ENCODE results near the gene DAPK3. TPM values are rescaled to one million over a fixed set of nuclear protein-coding genes. Genes with fewer than 3 reads are reported as not detected.
A peak's percentile ranks its signal among the peaks of the same experiment; 100 is the strongest.

DAPK3 gene
- total and polyA plus RNA-seq, 4 donors, result 61.9 to 93.9 (median 79.4) TPM

GRCh38 chr19:3986260-3987041 is 15.6 kb upstream of the DAPK3 start:
- Histone ChIP-seq H3K4me3 (no peak overlapping the region), H3K36me3 (ENCODE audit: control insufficient read depth in 4 of 4, insufficient read depth in 4 of 4, low read length in 4 of 4) (peaks cover 10 to 35% (median 24%) of the 10 kb centered on the region in 4 donors), H3K27me3 (ENCODE audit: control insufficient read depth in 3 of 3, insufficient read depth in 3 of 3, low read length in 2 of 3) (peaks cover 0 to 2% (median 0%) of the 10 kb centered on the region in 3 donors), H3K9ac (ENCODE audit: insufficient read depth in 1 of 2, low read length in 2 of 2) (no peak overlapping the region), H3K27ac (ENCODE audit: low read depth in 1 of 2, low read length in 1 of 2) (peak overlapping the region; percentile 37 to 60), H3K9me3 (ENCODE audit: control insufficient read depth in 4 of 4, insufficient read depth in 3 of 4, low read length in 3 of 4) (no peaks in the 10 kb centered on the region), H3K4me1 (ENCODE audit: control insufficient read depth in 5 of 5, insufficient read depth in 5 of 5, low read length in 5 of 5) (peaks cover 0 to 25% (median 13%) of the 10 kb centered on the region in 5 donors)
- TF ChIP-seq, protein P1, sequence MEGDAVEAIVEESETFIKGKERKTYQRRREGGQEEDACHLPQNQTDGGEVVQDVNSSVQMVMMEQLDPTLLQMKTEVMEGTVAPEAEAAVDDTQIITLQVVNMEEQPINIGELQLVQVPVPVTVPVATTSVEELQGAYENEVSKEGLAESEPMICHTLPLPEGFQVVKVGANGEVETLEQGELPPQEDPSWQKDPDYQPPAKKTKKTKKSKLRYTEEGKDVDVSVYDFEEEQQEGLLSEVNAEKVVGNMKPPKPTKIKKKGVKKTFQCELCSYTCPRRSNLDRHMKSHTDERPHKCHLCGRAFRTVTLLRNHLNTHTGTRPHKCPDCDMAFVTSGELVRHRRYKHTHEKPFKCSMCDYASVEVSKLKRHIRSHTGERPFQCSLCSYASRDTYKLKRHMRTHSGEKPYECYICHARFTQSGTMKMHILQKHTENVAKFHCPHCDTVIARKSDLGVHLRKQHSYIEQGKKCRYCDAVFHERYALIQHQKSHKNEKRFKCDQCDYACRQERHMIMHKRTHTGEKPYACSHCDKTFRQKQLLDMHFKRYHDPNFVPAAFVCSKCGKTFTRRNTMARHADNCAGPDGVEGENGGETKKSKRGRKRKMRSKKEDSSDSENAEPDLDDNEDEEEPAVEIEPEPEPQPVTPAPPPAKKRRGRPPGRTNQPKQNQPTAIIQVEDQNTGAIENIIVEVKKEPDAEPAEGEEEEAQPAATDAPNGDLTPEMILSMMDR (IDR thresholded peaks at IDR 0.05; ENCODE audit: control extremely low read depth, extremely low read depth), result peak; percentile 60
- peak; percentile 67 to 85 (median 85) for DNase-seq
- ATAC-seq (ENCODE audit: insufficient read depth, low FRiP score), result no peak
- WGBS, 2 donors, result 3% methylated on average over 21 of the region's 21 CpGs

DNA sequence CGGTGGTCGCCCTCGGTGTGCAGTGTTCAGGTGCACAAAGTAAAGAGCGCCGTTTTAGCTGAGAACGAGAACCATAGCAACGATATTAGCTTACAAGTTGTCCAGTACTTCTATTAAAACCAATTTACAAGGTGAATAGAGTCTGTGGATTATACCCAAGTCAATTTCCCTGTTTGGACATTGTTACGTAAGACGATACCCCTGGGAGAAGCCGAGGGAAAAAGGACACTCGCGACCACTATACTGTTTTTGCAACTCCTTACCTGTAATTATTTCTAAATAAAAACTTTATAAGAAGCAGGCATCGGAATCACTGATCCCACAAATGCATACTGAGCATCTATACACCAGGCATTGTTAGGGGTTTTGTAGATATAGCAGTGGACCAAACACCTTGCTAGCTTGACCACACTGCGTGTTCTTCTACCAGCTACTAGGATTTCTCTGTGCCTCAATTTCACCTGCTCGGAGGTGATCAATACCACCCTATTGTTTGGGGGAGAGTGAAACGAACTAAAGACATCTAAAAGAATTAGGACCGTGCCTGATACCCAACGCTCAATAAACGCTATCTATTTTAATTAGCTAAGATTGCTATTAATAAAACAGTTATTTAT is 14.9 kb upstream of the DAPK3 start:
- peaks cover 0 to 25% (median 13%) of the 10 kb centered on the region in 5 donors for H3K4me1 ChIP-seq (ENCODE audit: control insufficient read depth in 5 of 5, insufficient read depth in 5 of 5, low read length in 5 of 5)
- peaks cover 0 to 2% (median 0%) of the 10 kb centered on the region in 3 donors for H3K27me3 ChIP-seq (ENCODE audit: control insufficient read depth in 3 of 3, insufficient read depth in 3 of 3, low read length in 2 of 3)
- DNase-seq, result no peak
- TF ChIP-seq, protein P1 (IDR thresholded peaks at IDR 0.05; ENCODE audit: control extremely low read depth, extremely low read depth), result no peak
- WGBS, 2 donors, result 4 to 5% methylated on average over 19 of the region's 19 CpGs
- H3K36me3 ChIP-seq (ENCODE audit: control insufficient read depth in 4 of 4, insufficient read depth in 4 of 4, low read length in 4 of 4), result peaks cover 16 to 40% (median 29%) of the 10 kb centered on the region in 4 donors
- no peak overlapping the region for H3K9ac ChIP-seq (ENCODE audit: insufficient read depth in 1 of 2, low read length in 2 of 2)
- peak overlapping the region; percentile 34 to 61 for H3K27ac ChIP-seq (ENCODE audit: low read depth in 1 of 2, low read length in 1 of 2)
- H3K4me3 ChIP-seq, result no peak overlapping the region
- ATAC-seq (ENCODE audit: insufficient read depth, low FRiP score), result no peak
- H3K9me3 ChIP-seq (ENCODE audit: control insufficient read depth in 4 of 4, insufficient read depth in 3 of 4, low read length in 3 of 4), result no peaks in the 10 kb centered on the region

DNA sequence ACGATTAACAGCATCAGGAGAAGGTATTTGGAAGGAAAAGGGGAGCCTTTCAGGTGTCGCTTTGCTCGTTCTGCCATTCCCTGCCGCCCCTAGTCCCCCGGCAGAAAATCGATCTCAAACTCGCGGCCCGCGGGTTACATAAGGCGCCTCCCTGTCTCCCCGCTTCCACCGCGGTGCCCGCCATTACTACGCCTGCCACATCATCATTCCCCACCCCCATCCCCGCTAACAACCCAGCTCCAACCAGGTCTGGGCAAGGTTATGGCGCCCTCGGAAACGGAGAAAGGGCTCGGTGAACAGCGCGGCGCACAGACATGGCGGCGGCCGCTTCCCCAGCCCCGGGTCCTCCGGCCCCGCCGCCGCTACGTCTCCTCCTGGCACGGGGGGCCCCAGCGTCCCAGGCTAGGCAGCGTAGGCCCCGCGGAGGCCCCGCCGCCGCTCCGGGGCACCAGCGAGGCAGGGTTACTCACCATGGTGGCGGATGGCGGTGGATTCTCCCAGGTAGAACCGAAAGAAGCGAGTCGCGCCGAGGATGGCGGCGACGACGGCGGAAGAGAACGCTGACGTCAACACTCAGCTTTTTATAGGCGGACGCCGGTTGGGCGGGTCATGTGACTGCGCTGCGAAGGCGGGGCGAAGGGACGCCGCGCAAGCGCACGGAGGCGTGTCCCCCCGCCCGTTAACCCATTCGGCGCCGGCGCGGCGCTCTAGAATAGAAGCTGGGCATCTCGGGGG is 14.2 kb upstream of the DAPK3 start, which contains the start of gene EEF2:
EEF2 (minus strand) TSS at position 556 of the 735 bp plus-strand sequence; CDS start at position 473, 83 bp downstream.
- TF ChIP-seq, protein P1 (IDR thresholded peaks at IDR 0.05; ENCODE audit: control extremely low read depth, extremely low read depth), result peak; percentile 9
- WGBS, 2 donors, result 1% methylated on average over 64 to 80 of the region's 80 CpGs

More for the DNA sequence above, 14.2 kb upstream of the DAPK3 start, which contains the start of gene EEF2:
- H3K9ac ChIP-seq (ENCODE audit: insufficient read depth in 1 of 2, low read length in 2 of 2), result peak within 1 kb of the TSS; percentile 97 to 99
- peaks cover 22 to 45% (median 33%) of the 10 kb centered on the region in 4 donors for H3K36me3 ChIP-seq (ENCODE audit: control insufficient read depth in 4 of 4, insufficient read depth in 4 of 4, low read length in 4 of 4)
- no peaks in the 10 kb centered on the region for H3K9me3 ChIP-seq (ENCODE audit: control insufficient read depth in 4 of 4, insufficient read depth in 3 of 4, low read length in 3 of 4)
- ATAC-seq (ENCODE audit: insufficient read depth, low FRiP score) (peak; percentile 49), DNase-seq (peak; percentile 93 to 97 (median 95))
- H3K27me3 ChIP-seq (ENCODE audit: control insufficient read depth in 3 of 3, insufficient read depth in 3 of 3, low read length in 2 of 3), result peaks cover 0 to 2% (median 0%) of the 10 kb centered on the region in 3 donors
- peak within 1 kb of the TSS; percentile 98 for H3K4me3 ChIP-seq
- H3K4me1 ChIP-seq (ENCODE audit: control insufficient read depth in 5 of 5, insufficient read depth in 5 of 5, low read length in 5 of 5), result peaks cover 0 to 25% (median 13%) of the 10 kb centered on the region in 5 donors
- H3K27ac ChIP-seq (ENCODE audit: low read depth in 1 of 2, low read length in 1 of 2), result peak within 1 kb of the TSS; percentile 92 to 97

All from lung (tissue), 12 donors.